ENCODE results near the gene LAMA5. TPM values are rescaled to one million over a fixed set of nuclear protein-coding genes. Genes with fewer than 3 reads are reported as not detected.

Gene LAMA5
- total RNA-seq, 1 experiment from 2014 or later, result 266 TPM

- no peaks in the 10 kb centered on the region for H3K9me3 Mint-ChIP-seq (ENCODE audit: unreplicated experiment)
- no TSS peak for BruUV-seq (replicated peaks)
- intact Hi-C loops (cut with micrococcal nuclease), result no loop called here
- ChIA-PET CTCF (interaction anchor here (0.6 to 1.6 kb wide), 5 partner anchors 11 to 420 kb away, joined by 3 to 15 read pairs (median 3); no protein-coding TSS in a partner anchor), POLR2A (interaction anchor here (0.9 to 12.9 kb wide), 5 partner anchors 6 to 422 kb away, joined by 3 to 347 read pairs (median 106); no protein-coding TSS in a partner anchor)
- H3K27me3 Mint-ChIP-seq (ENCODE audit: insufficient read depth, unreplicated experiment), result no peaks in the 10 kb centered on the region
- H3K4me1 Mint-ChIP-seq (ENCODE audit: insufficient read depth, unreplicated experiment), result peaks cover 25% of the 10 kb centered on the region
- H3K4me3 Mint-ChIP-seq (ENCODE audit: unreplicated experiment), result no peak overlapping the region
- peaks cover 7% of the 10 kb centered on the region for H3K36me3 Mint-ChIP-seq (ENCODE audit: insufficient read depth, unreplicated experiment)
- TF ChIP-seq, protein P1, sequence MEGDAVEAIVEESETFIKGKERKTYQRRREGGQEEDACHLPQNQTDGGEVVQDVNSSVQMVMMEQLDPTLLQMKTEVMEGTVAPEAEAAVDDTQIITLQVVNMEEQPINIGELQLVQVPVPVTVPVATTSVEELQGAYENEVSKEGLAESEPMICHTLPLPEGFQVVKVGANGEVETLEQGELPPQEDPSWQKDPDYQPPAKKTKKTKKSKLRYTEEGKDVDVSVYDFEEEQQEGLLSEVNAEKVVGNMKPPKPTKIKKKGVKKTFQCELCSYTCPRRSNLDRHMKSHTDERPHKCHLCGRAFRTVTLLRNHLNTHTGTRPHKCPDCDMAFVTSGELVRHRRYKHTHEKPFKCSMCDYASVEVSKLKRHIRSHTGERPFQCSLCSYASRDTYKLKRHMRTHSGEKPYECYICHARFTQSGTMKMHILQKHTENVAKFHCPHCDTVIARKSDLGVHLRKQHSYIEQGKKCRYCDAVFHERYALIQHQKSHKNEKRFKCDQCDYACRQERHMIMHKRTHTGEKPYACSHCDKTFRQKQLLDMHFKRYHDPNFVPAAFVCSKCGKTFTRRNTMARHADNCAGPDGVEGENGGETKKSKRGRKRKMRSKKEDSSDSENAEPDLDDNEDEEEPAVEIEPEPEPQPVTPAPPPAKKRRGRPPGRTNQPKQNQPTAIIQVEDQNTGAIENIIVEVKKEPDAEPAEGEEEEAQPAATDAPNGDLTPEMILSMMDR (IDR thresholded peaks at IDR 0.05; ENCODE audit: unreplicated experiment), result no peak
- no peak for DNase-seq (ENCODE audit: unreplicated experiment)
- no peak overlapping the region for H3K27ac Mint-ChIP-seq (ENCODE audit: low read depth, unreplicated experiment)
Observed at GRCh38 chr20:62372042-62372993, 5.2 kb upstream of the LAMA5 start.

DNA sequence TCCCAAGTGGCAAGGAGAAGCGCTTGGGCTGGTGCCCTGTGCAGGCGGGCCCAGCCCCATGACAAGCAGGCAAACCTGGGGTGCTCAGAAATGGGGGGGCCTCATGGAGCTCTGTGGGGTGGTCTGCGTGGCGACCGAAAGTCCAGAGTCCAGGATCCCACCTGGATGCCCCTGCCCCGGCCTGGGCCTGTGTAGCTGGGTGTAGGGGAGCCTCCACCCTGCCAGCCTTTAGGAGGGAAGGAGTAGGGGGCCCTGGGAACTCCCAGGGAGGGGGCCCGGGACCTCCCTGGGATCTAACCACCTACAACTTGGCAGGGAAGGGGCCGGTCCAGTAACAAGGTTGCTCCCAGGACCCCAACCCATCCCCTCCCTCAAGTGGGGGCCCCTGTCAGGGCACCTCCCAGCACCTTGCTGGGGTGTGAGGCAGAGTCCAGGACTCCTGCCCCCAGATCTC lies 4.5 kb upstream of the LAMA5 start:
- no peak for DNase-seq (ENCODE audit: unreplicated experiment)
- intact Hi-C loops (cut with micrococcal nuclease), result no loop called here
- Mint-ChIP-seq H3K36me3 (ENCODE audit: insufficient read depth, unreplicated experiment) (peaks cover 7% of the 10 kb centered on the region), H3K27me3 (ENCODE audit: insufficient read depth, unreplicated experiment) (no peaks in the 10 kb centered on the region), H3K4me3 (ENCODE audit: unreplicated experiment) (no peak overlapping the region), H3K27ac (ENCODE audit: low read depth, unreplicated experiment) (no peak overlapping the region), H3K9me3 (ENCODE audit: unreplicated experiment) (no peaks in the 10 kb centered on the region), H3K4me1 (ENCODE audit: insufficient read depth, unreplicated experiment) (peaks cover 25% of the 10 kb centered on the region)
- POLR2A ChIA-PET, result interaction anchor here (0.9 to 12.9 kb wide), 6 partner anchors 7 to 423 kb away, joined by 3 to 347 read pairs (median 144); partner anchors contain the start of gene RPS21
- TF ChIP-seq, protein P1 (IDR thresholded peaks at IDR 0.05; ENCODE audit: unreplicated experiment), result no peak
- no TSS peak for BruUV-seq (replicated peaks)
- CTCF ChIA-PET, result interaction anchor here (0.6 to 1.6 kb wide), 3 partner anchors 11 to 420 kb away, joined by 3 to 15 read pairs (median 4); no protein-coding TSS in a partner anchor

DNA sequence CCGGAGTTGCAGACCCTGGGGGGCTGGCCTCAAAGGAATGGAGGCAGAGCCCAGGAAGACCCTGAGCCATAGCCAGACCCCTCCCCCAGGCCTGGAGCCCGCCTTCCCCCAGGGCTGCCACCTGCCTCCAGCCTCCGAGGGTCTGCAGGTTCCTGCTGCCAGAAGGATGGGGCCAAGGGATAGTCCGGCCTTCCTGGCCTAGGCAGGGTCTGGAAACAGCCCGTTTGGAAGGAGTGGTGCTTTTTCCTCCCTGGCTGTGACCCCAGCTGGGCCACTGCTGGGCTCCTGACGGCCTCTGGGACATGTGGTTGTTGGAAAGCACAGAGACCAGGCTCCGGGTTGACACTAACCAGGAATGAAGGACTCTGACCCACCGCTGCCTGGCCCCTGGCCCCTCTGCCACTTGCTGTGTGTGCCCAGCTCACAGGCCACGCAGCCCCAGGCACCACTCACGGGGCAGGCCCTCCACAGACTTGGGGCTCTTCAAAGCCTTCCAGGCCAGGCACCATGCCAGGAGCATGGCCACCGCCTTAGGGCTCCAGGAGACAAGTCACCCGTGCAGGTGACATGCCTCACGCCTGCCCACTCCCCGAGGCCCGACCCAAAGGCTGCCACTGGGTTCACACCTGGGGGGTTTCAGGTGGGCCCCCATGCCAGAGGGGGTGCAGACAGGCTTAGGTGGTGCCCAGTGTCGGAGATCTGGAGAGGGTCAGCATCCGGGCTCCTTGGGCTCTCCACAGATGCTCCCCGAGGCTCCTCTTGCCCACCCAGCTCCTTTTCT lies 3.9 kb upstream of the LAMA5 start:
- H3K4me3 Mint-ChIP-seq (ENCODE audit: unreplicated experiment), result no peak overlapping the region
- peak overlapping the region; percentile 9 for H3K27ac Mint-ChIP-seq (ENCODE audit: low read depth, unreplicated experiment)
- no peaks in the 10 kb centered on the region for H3K27me3 Mint-ChIP-seq (ENCODE audit: insufficient read depth, unreplicated experiment)
- intact Hi-C loops (cut with micrococcal nuclease), result no loop called here
- H3K36me3 Mint-ChIP-seq (ENCODE audit: insufficient read depth, unreplicated experiment), result peaks cover 7% of the 10 kb centered on the region
- ChIA-PET POLR2A (interaction anchor here (0.9 to 12.9 kb wide), 7 partner anchors 7 to 423 kb away, joined by 4 to 347 read pairs (median 128); partner anchors contain the start of genes ADRM1 and RPS21), CTCF (interaction anchor here (0.7 to 6.6 kb wide), 9 partner anchors 9 to 65 kb away, joined by 3 to 52 read pairs (median 4); partner anchors contain the start of gene RPS21)
- no peak for DNase-seq (ENCODE audit: unreplicated experiment)
- TF ChIP-seq, protein P1 (IDR thresholded peaks at IDR 0.05; ENCODE audit: unreplicated experiment), result no peak
- no peaks in the 10 kb centered on the region for H3K9me3 Mint-ChIP-seq (ENCODE audit: unreplicated experiment)
- peaks cover 26% of the 10 kb centered on the region for H3K4me1 Mint-ChIP-seq (ENCODE audit: insufficient read depth, unreplicated experiment)
- no TSS peak for BruUV-seq (replicated peaks)
